Measurements from ENCODE around the gene IP6K2.
"Not testable (repeated sequence)": the region's sequence is repeated elsewhere in the genome, so short reads cannot be mapped to it uniquely, and the experiment has no call there.

Gene IP6K2, protein sequence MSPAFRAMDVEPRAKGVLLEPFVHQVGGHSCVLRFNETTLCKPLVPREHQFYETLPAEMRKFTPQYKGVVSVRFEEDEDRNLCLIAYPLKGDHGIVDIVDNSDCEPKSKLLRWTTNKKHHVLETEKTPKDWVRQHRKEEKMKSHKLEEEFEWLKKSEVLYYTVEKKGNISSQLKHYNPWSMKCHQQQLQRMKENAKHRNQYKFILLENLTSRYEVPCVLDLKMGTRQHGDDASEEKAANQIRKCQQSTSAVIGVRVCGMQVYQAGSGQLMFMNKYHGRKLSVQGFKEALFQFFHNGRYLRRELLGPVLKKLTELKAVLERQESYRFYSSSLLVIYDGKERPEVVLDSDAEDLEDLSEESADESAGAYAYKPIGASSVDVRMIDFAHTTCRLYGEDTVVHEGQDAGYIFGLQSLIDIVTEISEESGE

DNA sequence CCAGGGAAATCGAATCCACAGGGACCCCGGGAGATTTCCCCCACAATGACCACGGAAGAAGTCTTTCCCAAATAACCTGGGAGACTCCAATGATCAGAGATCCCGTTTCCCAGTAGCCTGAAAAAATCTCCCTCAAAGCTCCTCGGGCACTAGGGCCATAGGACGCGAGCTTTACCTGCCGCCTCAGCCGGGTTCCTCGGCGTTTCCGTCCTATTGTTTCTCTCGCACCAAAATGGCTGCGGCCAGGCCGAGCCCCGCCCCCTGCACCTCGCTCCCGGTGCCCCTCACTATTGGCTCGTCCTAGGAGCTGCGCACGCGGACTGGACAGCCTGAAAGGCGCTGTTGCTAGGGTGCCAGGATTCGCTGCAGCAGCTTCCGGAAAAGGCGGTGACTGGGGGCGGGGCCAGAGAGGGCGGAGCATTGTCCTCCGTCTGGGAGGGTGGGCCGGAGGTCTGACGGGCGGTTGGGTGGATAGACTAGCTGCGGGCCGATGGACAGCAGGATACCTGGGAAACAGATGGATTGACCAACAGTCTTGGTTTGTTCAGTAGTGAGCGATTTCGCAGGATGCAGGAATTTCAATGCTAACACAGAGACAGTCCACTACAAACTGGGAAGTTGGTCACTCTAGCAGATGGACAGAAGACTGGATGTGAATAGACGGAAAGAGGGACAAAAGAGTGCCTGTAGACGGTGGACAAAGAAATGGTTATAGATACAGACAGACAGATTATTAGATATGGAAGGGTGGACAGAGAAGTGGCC lies at the start of gene IP6K2:
Gene IP6K2 (minus strand): TSS at position 240 of the 765 bp plus-strand sequence. CDS start 21,930 bp downstream, outside the sequence.
- in situ Hi-C loops (cut with MboI; ENCODE audit: low sequenced_read_pairs): no loop called here

DNA sequence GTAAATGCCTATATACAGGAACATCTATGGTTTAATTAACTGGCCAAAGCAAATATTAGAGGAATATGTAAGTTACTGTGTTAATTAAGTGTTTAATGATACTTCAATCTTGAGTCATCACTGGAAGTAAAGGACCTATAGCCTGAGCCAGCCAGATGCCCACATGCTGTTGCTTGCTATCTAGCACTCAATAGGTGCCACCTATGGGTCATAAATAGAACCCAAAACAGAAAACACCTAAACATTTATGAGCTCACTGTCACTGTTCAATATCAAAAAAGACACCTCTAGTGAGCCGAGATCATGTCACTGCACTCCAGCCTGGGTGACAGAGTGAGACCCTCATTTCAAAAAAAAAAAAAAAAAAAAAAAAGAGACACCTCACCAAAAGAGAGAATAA lies 48.4 kb upstream of the IP6K2 start:
- in situ Hi-C loops (cut with MboI; ENCODE audit: low sequenced_read_pairs): no loop called here

DNA sequence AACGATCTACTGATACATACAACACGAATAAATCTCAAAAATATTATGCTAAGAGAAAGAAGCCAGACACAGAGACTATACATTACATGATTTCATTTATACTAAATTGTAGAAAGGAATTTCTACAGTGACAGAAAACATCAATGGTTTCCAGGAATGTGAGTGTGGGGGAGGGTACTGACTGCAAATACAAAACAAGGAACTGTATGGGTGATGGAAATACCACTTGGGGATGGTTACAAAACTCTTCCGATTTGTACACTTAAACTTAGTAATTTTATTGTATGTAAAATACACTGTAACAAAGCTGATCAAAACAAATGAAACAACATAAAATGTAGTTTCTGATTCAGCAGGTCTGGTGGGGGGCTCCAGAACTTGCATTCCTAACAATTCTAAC lies 45.8 kb upstream of the IP6K2 start:
- in situ Hi-C loops (cut with MboI; ENCODE audit: low sequenced_read_pairs): no loop called here

DNA sequence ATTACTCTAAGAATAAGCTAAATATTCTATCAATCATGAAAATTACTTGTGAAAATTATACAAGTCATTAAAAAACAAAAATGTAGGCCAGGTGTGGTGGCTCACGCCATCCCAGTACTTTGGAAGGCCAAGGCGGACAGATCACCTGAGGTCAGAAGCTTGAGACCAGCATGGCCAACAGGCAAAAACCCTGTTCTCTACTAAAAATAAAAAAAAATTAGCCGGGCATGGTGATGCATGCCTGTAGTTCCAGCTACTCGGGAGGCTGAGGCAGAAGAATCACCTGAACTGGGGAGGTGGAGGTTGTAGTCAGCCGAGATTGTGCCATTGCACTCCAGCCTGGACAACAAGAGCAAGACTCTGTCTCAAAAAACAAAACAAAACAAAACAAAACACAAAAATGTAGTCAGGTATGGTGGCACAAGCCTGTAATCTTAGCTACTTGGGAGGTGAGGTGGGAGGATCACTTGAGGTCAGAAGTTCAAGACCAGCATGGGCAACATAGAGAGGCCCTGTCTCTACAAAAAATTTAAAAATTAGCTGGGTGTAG lies 43.0 kb upstream of the IP6K2 start:
- in situ Hi-C loops (cut with MboI; ENCODE audit: low sequenced_read_pairs): not testable (repeated sequence)

DNA sequence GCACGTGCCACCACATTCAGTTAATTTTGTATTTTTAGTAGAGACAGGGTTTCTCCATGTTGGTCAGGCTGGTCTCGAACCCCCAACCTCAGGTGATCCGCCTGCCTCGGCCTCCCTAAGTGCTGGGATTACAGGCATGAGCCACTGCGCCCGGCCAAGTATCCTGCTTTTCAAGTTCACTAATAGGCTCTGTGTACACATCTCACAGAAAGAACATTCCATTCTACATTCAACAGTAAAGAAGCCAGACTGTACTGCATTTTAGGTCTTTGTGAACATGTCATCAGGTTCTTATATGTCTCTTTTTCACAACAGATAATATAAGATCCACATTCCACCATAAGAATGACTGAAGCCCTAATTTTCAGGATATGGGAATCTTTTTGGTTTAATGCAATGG lies 42.5 kb upstream of the IP6K2 start:
- in situ Hi-C loops (cut with MboI; ENCODE audit: low sequenced_read_pairs): not testable (repeated sequence)

DNA sequence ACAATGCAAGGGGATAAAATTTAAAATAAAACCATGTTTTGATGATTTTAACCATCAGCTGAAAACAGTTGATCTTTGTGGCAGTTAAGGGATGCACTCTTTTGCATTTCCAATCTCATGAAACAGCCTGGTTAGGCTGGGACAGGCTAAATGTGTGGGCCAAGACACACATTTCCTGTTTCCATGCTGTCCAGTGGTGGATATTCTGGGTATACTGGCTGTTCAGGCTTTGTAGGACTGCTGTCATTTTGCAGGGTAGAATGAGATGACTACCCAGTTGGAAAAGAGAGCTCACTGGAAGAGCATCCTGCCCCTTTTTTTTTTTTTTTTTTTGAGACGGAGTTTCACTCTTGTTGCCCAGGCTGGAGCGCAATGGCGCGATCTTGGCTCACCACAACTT lies 42.0 kb upstream of the IP6K2 start:
- in situ Hi-C loops (cut with MboI; ENCODE audit: low sequenced_read_pairs): no loop called here

DNA sequence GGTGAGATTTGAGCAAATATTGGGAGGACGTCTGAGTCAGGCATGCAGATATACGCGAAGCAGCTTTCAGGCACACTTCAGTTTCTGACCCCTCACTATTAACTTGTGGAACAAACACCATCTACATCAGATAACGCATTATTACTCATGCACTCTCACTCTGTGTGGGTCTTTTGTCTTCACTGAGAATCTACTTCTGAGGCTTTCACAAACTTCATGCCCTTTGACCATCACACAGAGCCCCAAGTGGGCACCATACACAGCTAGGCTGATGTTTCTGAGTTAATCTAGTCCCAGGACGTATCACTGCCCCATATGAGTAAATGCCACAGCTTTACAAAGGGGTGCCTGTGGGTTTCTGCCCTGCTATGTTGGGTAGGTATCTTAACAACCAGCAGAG lies 39.6 kb upstream of the IP6K2 start:
- in situ Hi-C loops (cut with MboI; ENCODE audit: low sequenced_read_pairs): no loop called here

DNA sequence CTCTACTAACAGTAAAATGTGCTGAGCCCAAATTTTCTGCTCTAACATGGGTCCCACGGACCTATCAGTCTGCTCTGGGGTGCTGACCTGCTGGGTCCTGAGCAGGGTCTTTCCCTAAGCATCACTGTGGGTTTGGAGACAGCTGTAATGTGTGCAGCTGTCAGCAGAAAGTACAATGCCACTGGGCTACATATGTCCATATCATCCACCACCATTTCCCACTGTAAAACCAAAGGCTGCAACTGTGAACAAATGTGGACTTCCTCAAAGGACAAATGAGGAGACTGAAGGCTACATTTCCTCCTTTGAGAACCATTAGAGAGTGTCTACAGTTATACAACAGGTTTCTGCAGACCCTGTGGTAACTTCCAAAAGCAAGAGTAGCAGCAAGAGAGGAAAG lies 33.8 kb upstream of the IP6K2 start:
- in situ Hi-C loops (cut with MboI; ENCODE audit: low sequenced_read_pairs): no loop called here

DNA sequence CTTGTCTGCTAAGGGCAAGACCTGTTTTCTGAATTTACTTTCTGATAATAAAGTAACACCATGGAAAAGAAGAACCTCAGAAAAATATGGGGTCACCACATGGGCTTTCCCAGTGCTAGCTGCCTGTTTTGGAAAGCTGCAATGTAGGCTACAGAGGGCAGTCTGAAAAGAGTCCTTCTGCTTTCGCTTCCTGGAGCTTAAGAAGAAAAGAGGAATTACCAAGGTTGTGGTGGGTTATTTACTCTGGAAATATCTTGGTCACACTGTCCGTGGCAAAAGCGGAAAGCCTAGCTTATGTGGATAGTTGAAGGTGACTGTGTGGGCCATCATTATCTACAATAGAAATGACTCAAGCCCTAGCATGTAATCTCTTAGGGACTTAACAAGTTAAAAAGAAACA lies 31.7 kb upstream of the IP6K2 start:
- in situ Hi-C loops (cut with MboI; ENCODE audit: low sequenced_read_pairs): no loop called here

DNA sequence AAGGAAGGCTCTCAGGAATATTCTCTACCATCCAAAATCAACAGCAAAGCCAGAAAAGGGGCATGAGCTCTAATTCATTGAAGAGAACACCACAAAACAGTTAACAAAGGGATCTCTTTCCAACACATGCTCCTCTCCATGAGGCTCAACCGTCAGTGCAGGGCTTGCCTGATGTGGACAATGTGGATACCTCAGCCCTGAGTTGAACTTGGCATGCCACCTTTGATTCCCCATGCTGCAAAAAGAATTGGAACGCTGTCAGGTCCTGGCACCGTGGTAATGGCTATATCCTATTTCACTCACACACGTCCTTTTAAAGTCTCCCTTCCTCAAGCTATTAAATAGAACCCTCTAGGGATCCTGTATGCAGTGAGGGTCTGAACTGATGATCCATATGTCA lies 30.7 kb upstream of the IP6K2 start:
- in situ Hi-C loops (cut with MboI; ENCODE audit: low sequenced_read_pairs): no loop called here

DNA sequence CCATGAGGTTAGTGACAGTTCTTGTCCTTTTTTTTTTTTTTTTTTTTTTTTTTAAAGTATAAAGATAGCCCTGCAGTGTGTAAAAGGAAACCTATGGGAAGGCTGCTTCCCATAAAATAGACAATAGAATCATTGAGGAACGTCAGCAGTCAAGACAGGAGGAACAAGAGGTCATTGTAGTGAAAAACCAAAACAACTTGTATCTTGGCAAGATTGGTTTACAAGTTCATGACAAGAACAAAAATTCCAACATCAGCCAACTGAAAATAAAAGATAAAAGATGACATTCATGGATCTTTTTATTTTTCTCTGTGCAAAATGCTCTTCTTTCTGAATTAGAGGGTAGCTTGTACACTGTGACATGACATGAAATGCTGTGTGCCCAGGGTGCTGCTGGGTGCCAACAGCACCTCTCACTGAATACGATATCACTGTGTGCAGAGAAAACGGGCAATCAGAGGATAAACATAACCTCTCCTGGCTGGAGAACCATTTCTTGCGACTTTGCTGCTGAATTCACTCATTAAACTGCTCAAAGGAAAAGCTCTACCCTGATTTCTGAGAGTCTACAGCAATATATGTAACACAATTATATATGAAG lies 30.1 kb upstream of the IP6K2 start:
- in situ Hi-C loops (cut with MboI; ENCODE audit: low sequenced_read_pairs): no loop called here

DNA sequence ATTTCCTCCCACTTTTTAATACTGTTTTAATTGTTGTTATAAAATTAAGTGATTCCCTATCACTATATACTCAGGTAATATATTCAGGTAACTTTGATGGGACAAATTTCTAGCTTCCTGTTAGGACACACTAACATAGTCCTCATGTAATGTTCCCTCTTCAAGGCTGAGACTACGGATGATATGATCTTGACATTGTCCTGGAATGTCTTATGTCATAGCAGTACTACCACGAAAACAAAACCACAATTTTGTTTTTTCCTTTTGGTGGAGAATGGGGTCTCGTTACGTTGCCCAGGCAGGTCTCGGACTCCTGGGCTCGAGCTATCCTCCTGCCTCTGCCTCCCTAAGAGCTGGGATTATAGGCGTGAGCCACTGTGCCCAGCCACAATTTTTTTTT lies 26.8 kb upstream of the IP6K2 start:
- in situ Hi-C loops (cut with MboI; ENCODE audit: low sequenced_read_pairs): no loop called here

DNA sequence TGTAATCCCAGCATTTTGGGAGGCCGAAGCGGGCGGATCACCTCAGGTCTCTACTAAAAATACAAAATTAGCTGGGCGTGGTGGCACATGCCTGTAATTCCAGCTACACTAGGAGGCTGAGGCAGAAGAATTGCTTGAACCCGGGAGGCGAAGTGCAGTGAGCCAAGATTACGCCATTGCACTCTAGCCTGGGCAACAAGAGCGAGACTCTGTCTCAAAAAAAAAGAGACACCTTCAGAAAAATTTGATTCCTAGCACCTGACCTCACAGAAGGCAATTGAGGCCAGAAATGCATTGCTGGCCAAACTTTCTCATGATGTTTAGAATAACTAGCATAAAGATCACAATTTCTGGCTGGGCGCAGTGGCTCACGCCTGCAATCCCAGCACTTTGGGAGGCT lies 24.2 kb upstream of the IP6K2 start:
- in situ Hi-C loops (cut with MboI; ENCODE audit: low sequenced_read_pairs): not testable (repeated sequence)

DNA sequence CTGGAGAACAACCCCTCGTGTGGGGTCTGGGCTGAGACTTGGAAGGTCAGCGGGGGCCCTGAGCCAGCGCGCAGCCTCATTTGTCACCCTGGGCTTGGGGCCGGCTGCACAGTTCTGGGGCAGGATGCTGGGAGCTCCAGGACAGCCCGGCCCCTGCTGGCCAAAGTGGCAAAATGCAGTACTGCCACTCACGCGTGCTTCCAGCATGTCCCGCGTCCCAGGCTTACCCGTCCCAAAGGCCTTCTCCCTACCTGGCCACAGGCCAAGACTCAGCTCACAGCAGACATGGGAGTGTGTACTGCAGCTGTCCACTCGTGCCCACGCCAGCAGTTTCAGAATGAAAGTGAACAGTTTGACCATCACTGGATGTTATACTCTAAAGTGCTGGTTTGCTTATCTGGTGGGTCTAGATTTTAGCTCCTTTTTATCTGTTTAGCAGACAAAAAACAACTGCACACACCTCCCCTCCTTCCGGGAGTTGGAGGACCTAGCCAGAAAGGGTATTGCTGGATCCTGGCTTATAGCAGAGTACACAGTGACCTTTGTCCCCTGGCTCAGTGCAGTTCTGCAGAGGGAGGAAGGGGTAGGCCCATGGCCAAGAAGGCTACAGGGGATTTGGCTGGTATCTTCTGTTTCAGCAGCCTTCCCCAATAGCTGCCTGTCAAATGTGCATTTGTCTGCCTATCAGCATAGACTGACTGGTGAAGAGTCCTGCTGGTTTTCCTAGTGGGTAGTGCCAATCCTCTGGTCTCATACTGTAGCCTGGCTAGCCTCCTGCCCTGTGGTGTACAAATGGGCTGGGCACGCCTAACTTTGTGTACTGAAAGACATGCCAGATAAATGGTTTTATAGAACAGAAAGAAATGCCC lies 23.2 kb upstream of the IP6K2 start:
- in situ Hi-C loops (cut with MboI; ENCODE audit: low sequenced_read_pairs): no loop called here

DNA sequence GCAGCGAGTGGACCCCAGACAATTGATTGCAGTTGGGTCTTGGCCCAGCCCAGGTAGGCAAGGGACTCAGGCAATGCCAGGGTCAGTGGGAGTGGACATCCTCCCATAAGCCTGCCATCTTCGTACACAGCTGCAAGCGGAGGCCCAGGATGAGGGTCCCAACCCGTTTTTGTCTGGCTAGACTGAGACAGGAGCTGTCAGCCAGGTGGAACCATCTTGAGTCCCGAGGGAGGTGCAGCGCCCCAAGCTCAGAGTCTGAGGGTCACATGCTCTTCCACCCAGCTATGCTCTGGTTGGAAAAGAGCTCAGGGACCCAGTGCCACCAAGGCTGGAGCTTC lies 22.6 kb upstream of the IP6K2 start:
- in situ Hi-C loops (cut with MboI; ENCODE audit: low sequenced_read_pairs): no loop called here

DNA sequence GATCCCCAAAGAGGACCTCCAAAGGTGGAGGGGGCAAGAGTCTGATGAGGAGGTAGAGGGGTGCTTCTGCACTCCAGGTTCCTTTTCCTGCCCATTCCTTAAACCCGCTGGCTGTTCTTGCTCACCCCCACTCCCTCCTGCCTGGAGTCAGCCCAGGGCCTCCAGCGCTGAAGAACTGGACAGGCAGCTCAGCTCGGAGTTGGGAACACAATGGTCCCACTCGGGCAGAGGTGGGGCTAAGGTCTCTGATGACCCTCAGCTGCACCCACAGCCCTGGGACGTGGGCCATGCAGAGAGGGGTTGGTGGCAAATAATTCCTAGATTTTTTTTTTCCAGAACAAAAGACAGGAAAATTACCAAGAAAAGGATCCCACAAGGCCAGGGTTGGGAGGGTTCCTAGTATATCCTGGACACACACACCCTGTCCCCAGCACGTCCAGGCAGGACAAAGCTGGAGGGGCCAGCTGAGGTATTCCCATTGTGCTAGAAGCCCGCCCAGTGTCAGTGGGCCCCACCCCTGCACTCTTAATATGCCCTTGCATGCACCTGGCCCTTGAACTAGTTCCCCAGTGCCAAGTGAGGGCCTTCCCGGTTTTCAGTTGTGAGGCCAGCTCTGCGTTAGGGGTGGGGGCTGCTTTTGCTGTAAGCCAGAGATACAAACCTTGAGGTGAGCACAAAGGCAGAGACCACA lies 22.1 kb upstream of the IP6K2 start:
- in situ Hi-C loops (cut with MboI; ENCODE audit: low sequenced_read_pairs): no loop called here

DNA sequence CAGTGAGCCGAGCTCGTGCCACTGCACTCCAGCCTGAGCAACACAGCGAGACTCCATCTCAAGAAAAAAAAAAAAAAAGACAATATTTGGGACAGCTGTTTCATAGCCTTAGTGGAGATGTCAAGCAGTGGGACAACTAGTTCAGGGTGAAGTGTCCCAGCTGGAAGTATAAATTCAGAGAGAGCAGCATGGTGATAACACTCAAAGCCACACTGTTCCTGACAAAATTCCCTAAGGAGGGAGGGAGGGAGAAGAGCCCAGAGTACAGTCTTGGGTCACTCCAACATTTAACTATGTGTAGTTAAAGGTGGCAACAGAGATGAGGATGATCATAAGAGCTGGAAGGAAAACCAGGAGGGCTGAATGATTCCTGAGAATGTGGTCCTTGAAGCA lies 21.1 kb upstream of the IP6K2 start:
- in situ Hi-C loops (cut with MboI; ENCODE audit: low sequenced_read_pairs): no loop called here

DNA sequence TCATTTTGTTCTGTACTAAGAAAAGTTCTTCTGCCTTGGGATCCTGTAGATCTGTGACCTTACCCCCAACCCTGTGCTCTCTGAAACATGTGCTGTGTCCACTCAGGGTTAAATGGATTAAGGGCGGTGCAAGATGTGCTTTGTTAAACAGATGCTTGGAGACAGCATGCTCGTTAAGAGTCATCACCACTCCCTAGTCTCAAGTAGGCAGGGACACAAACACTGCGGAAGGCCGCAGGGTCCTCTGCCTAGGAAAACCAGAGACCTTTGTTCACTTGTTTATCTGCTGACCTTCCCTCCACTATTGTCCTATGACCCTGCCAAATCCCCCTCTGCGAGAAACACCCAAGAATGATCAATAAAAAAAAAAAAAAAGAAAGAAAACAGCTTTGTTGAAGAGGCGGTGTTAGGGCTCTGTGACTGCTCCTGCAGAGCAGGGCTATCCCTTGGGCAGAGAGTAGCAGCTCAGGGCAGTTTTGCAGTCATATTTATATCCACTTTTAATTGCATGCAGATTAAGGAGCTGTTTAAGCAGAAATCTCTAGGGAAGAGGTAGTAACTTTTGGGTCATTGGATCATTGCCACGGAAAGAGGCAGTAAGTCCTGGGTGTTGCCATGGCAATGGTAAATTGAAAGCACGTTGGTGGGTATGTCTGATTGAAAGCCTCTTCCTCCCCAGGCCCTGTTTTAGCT lies 18.2 kb upstream of the IP6K2 start:
- in situ Hi-C loops (cut with MboI; ENCODE audit: low sequenced_read_pairs): not testable (repeated sequence)

DNA sequence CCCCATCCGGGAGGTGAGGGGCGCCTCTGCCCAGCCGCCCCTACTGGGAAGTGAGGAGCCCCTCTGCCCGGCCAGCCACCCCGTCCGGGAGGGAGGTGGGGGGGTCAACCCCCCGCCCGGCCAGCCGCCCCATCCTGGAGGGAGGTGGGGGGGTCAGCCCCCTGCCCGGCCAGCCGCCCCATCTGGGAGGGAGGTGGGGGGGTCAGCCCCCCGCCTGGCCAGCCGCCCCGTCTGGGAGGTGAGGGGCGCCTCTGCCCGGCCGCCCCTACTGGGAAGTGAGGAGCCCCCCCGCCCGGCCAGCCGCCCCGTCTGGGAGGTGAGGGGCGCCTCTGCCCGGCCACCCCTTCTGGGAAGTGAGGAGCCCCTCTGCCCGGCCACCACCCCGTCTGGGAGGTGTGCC lies 17.5 kb upstream of the IP6K2 start:
- in situ Hi-C loops (cut with MboI; ENCODE audit: low sequenced_read_pairs): not testable (repeated sequence)
